SJSA1 (cell line): Measurements from ENCODE around the gene ASB7. TPM values are rescaled to one million over a fixed set of nuclear protein-coding genes. Genes with fewer than 3 reads are reported as not detected.
A peak's percentile ranks its signal among the peaks of the same experiment; 100 is the strongest.
"Not testable (repeated sequence)": the region's sequence is repeated elsewhere in the genome, so short reads cannot be mapped to it uniquely, and the experiment has no call there.

ENCODE experiments used
- DNase-seq, 2 experiments: peaks; one replicate each; pipeline ENCODE4 v3.0.0-alpha.2; 2015 to 2020; ENCODE audit warnings: low spot score in 2 of 2, low read depth in 1 of 2
- H3K27ac ChIP-seq: fragments of 250-450 bp; sonication (Bioruptor Pico); 2 replicates; pipeline ENCODE4 v1.5.1; 2020; ENCODE audit warnings: mild to moderate bottlenecking, moderate library complexity
- H3K27me3 ChIP-seq: fragments of 250-450 bp; sonication (Bioruptor Pico); replicated peaks from 2 replicates; pipeline ENCODE4 v1.5.1; 2020; ENCODE audit warnings: mild to moderate bottlenecking, moderate library complexity
- H3K36me3 ChIP-seq: fragments of 250-450 bp; sonication (Bioruptor Pico); 2 replicates; pipeline ENCODE4 v1.5.1; 2020; ENCODE audit warnings: mild to moderate bottlenecking
- H3K4me1 ChIP-seq: fragments of 250-450 bp; sonication (Bioruptor Pico); replicated peaks from 2 replicates; pipeline ENCODE4 v1.6.1; 2021; ENCODE audit warnings: mild to moderate bottlenecking
- H3K4me3 ChIP-seq: fragments of 250-450 bp; sonication (Bioruptor Pico); 2 replicates; pipeline ENCODE4 v1.5.1; 2020; ENCODE audit warnings: mild to moderate bottlenecking
- H3K9me3 ChIP-seq: fragments of 250-450 bp; sonication (Bioruptor Pico); replicated peaks from 2 replicates; pipeline ENCODE4 v1.5.1; 2020; ENCODE audit warnings: mild to moderate bottlenecking
- total RNA-seq: library from RNA; depleted of rRNA; stranded (reverse); fragments of >200 nt; shearing (Covaris generic); gene quantifications from 2 replicates; pipeline ENCODE4 v1.2.3, GENCODE V29; 2014

Gene ASB7
- total RNA-seq, 1 experiment from 2014 or later, result 11.4 TPM

- Histone ChIP-seq H3K27ac (no peak overlapping the region), H3K9me3 (no peaks in the 10 kb centered on the region), H3K36me3 (no peaks in the 10 kb centered on the region), H3K4me1 (no peaks in the 10 kb centered on the region), H3K27me3 (no peaks in the 10 kb centered on the region), H3K4me3 (no peak overlapping the region)
- DNase-seq, result no peak
Observed at GRCh38 chr15:100580414-100580813, 22.0 kb upstream of the ASB7 start.

DNA sequence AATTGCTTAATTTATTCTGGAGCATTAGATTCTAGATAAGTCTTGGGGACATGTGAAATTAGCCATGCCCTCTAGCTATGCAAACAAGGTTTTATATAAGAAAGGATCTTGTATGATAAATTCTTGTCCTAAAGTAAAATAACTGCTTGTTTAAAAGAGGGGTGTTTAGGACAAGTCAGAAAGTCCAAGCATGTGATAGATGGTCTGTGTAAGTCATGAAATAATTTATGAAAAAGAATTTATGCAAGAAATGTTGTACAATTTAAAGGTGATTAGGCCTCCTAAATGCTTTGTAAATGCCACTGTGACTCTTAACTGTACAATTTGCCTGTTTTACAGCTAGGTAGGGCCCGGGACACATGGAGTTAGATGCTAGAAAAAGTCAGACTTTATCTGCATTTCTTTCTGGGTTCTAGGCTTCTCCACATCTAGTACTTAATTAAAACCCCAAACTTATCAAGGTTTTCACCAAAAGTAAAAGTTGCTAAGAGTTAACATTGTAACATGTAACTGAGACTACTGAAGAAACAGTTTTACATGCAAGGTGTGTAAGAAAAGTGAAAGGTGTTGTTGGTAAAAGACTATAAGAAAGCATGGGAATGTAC is 13.6 kb upstream of the ASB7 start:
- peak in 1 of 2 experiments; percentile 17 for DNase-seq
- Histone ChIP-seq H3K9me3 (peaks cover 25% of the 10 kb centered on the region), H3K4me3 (no peak overlapping the region), H3K4me1 (peaks cover 4% of the 10 kb centered on the region), H3K27me3 (no peaks in the 10 kb centered on the region), H3K36me3 (no peaks in the 10 kb centered on the region), H3K27ac (no peak overlapping the region)

- H3K27me3 ChIP-seq, H3K4me1 ChIP-seq, H3K4me3 ChIP-seq, DNase-seq, H3K36me3 ChIP-seq, H3K27ac ChIP-seq: not testable (repeated sequence)
- peaks cover 25% of the 10 kb centered on the region for H3K9me3 ChIP-seq
Observed at GRCh38 chr15:100591163-100591562, 11.2 kb upstream of the ASB7 start.

- no peak overlapping the region for H3K4me3 ChIP-seq
- H3K36me3 ChIP-seq, result no peaks in the 10 kb centered on the region
- H3K9me3 ChIP-seq, result peaks cover 25% of the 10 kb centered on the region
- H3K27ac ChIP-seq, result no peak overlapping the region
- H3K4me1 ChIP-seq, result peaks cover 4% of the 10 kb centered on the region
- DNase-seq, result no peak
- no peaks in the 10 kb centered on the region for H3K27me3 ChIP-seq
Observed at GRCh38 chr15:100591835-100592234, 10.6 kb upstream of the ASB7 start.

DNA sequence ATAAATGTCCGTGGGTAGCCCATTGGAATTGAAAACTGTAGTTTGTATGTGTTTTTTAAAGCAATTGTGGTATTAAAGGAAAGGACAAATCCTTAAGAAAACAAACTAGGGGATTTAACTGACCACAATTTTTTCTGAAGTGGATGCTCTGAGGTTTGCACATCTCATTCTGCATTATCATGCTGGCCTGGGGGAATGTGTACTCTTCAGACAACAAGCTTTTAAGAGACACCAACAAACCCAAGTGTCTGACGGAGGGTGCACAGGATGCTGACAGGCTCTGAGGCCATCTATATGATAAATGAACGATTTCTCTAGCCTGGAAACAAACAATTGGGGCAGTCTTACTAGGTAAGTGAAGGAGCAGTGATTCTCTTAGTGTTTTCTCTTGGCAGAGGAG is 9.5 kb upstream of the ASB7 start:
- H3K9me3 ChIP-seq, result peaks cover 22% of the 10 kb centered on the region
- no peaks in the 10 kb centered on the region for H3K27me3 ChIP-seq
- H3K4me1 ChIP-seq, result peaks cover 4% of the 10 kb centered on the region
- H3K36me3 ChIP-seq, result no peaks in the 10 kb centered on the region
- peak; percentile 77 to 84 for DNase-seq
- H3K27ac ChIP-seq, result no peak overlapping the region
- no peak overlapping the region for H3K4me3 ChIP-seq

GRCh38 chr15:100593431-100593830 is 9.0 kb upstream of the ASB7 start:
- H3K36me3 ChIP-seq, result no peaks in the 10 kb centered on the region
- H3K27me3 ChIP-seq, result no peaks in the 10 kb centered on the region
- DNase-seq, result no peak
- H3K4me3 ChIP-seq, result no peak overlapping the region
- peaks cover 19% of the 10 kb centered on the region for H3K9me3 ChIP-seq
- H3K27ac ChIP-seq, result no peak overlapping the region
- H3K4me1 ChIP-seq, result peaks cover 4% of the 10 kb centered on the region

- DNase-seq, result no peak
- H3K27me3 ChIP-seq, result no peaks in the 10 kb centered on the region
- no peaks in the 10 kb centered on the region for H3K36me3 ChIP-seq
- peaks cover 3% of the 10 kb centered on the region for H3K9me3 ChIP-seq
- H3K27ac ChIP-seq, result no peak overlapping the region
- H3K4me3 ChIP-seq, result no peak overlapping the region
- H3K4me1 ChIP-seq, result peaks cover 7% of the 10 kb centered on the region
Observed at GRCh38 chr15:100595964-100596363, 6.4 kb upstream of the ASB7 start.

GRCh38 chr15:100596792-100597191 is 5.6 kb upstream of the ASB7 start:
- DNase-seq, result no peak
- Histone ChIP-seq H3K9me3 (peaks cover under 1% of the 10 kb centered on the region; the same call in 1 of the 2 replicates), H3K27me3 (no peaks in the 10 kb centered on the region), H3K36me3 (no peaks in the 10 kb centered on the region; the same call in 1 of the 2 replicates), H3K4me1 (peaks cover 11% of the 10 kb centered on the region), H3K27ac (no peak overlapping the region), H3K4me3 (no peak overlapping the region)

GRCh38 chr15:100597862-100598261 is 4.5 kb upstream of the ASB7 start:
- Histone ChIP-seq H3K4me1 (peaks cover 7% of the 10 kb centered on the region), H3K27me3 (no peaks in the 10 kb centered on the region), H3K36me3 (no peaks in the 10 kb centered on the region; the same call in 1 of the 2 replicates), H3K4me3 (no peak overlapping the region), H3K9me3 (no peaks in the 10 kb centered on the region), H3K27ac (no peak overlapping the region)
- DNase-seq, result no peak

- Histone ChIP-seq H3K4me1 (peaks cover 10% of the 10 kb centered on the region), H3K4me3 (no peak overlapping the region), H3K27ac (no peak overlapping the region), H3K9me3 (no peaks in the 10 kb centered on the region), H3K27me3 (no peaks in the 10 kb centered on the region), H3K36me3 (no peaks in the 10 kb centered on the region; the same call in 1 of the 2 replicates)
- no peak for DNase-seq
Observed at GRCh38 chr15:100598655-100599054, 3.7 kb upstream of the ASB7 start.

GRCh38 chr15:100601163-100601562 is 1.2 kb upstream of the ASB7 start:
- Histone ChIP-seq H3K36me3 (peaks cover 6% of the 10 kb centered on the region), H3K4me1 (peaks cover 10% of the 10 kb centered on the region), H3K27ac (no peak overlapping the region), H3K9me3 (no peaks in the 10 kb centered on the region), H3K27me3 (no peaks in the 10 kb centered on the region), H3K4me3 (peak overlapping the region; percentile 78)
- DNase-seq, result no peak

- DNase-seq, result no peak
Observed at GRCh38 chr15:100601617-100602063, 749 bp upstream of the ASB7 start.

GRCh38 chr15:100602823-100603393 is 519 bp downstream of the ASB7 start:
- Histone ChIP-seq H3K4me3 (peak overlapping the region; percentile 78), H3K36me3 (peaks cover 14% of the 10 kb centered on the region), H3K27me3 (no peaks in the 10 kb centered on the region), H3K4me1 (peaks cover 10% of the 10 kb centered on the region), H3K9me3 (no peaks in the 10 kb centered on the region), H3K27ac (no peak overlapping the region; the same call in 1 of the 2 replicates)
- DNase-seq, result peak in 1 of 2 experiments; percentile 60

More at GRCh38 chr15:100601617-100602063, 749 bp upstream of the ASB7 start:
- no peaks in the 10 kb centered on the region for H3K27me3 ChIP-seq
- no peak overlapping the region for H3K27ac ChIP-seq
- peaks cover 10% of the 10 kb centered on the region for H3K4me1 ChIP-seq
- no peaks in the 10 kb centered on the region for H3K9me3 ChIP-seq
- peaks cover 10% of the 10 kb centered on the region for H3K36me3 ChIP-seq
- peak overlapping the region; percentile 78 for H3K4me3 ChIP-seq

GRCh38 chr15:100612539-100612938 is 10.2 kb downstream of the ASB7 start:
- Histone ChIP-seq H3K27me3 (no peaks in the 10 kb centered on the region), H3K27ac (no peak overlapping the region), H3K4me3 (no peak overlapping the region), H3K36me3 (peaks cover 34% of the 10 kb centered on the region), H3K9me3 (no peaks in the 10 kb centered on the region), H3K4me1 (no peaks in the 10 kb centered on the region)
- DNase-seq, result no peak
